GM18499 (cell line): ENCODE results near the gene KDM4D.
"Not testable (repeated sequence)": the region's sequence is repeated elsewhere in the genome, so short reads cannot be mapped to it uniquely, and the experiment has no call there.

ENCODE experiments used
- ATAC-seq: cut with Tn5 transposase; IDR thresholded peaks from one replicate; pipeline ENCODE4 v1.9.1; 2021; ENCODE audit warnings: moderate number of reproducible peaks; ENCODE audit not compliant: insufficient read depth, unreplicated experiment

KDM4D gene

DNA sequence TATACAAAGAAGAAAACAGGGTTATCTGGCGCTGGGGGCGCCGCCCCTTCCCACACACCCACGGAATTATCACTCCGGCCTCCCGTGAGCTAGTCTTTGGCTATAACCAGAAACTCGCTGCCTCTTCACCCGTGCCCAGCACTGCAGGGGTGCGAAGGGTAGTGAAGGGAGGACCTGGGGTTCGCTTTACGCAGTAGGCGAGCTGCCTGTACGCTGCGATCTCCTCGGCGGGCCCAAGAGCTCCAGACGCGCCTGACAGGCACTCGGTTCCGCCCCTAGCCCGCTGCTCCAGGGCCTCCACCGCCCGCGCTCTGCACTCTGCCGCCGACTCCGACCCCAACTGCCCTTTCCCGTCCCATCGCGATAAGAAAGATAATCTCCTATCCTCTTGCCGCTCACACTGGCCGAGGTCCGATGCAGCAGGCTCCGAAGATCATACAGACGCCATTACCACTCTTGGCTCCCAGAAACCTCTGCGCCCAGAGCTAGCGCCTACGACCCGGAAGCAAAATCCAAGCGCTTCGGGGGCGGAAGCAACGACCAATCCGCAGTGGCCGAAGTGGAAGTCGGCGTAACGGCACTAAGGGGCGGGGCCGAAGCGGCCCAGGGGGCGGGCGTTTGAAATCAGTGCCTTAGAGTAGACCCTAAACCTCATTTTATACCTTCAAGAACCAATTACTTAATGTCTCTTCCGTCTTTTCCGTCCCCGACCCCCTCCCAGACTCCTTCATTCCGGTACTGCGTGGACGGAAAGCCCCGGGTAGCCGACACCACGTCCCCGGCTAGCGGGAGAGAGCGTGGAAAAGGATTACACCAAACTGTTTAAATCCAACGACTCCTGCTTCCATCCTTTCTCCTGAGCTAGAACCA, at the start of gene KDM4D, which contains the start of gene CWC15:
Gene KDM4D (plus strand): TSS at position 611 of the 870 bp plus-strand sequence. CDS start 23,664 bp downstream, outside the sequence.
Gene CWC15 (minus strand): TSS at position 458 of the 870 bp plus-strand sequence. CDS start 1,371 bp downstream, outside the sequence.
- ATAC-seq: peak; percentile 99

DNA sequence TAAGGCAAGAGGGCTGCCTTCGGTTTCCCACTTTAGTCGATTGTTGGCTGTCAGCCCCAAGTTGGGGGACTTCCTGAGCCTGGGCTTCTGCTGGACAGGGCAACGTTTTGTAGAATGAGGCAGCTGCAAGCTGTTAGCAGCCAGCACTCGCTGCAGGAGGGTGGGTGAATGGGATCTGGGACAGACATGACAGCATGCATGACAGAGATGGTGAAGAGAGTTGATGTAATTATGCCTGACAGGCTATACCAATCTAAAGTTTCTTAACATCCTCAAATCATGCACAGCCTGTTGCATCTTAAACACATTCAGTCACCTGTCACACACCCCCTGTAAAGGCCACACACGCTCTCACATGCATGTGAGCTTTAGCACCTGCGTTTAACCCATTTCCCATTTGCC, 49.3 kb upstream of the KDM4D start:
- ATAC-seq: no peak

DNA sequence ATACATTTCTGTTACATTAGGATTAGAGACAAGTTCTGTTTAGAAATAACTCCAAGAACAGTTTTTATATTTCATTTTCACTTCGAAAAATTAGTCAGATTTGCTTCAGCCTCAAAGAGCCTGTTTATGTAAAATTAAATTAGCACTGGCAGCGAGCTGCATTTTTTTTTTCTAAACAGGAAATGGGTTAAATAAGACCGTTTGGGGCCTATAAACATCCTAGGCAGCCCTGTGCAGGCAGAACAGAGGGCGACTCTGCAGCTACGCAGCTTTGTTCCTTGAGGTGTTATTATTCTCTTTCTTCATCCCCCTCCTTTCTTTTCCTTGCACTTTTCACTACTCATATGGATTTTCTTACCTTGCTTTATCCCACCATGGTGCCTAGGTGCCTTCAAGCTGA, 48.9 kb upstream of the KDM4D start:
- no peak for ATAC-seq

DNA sequence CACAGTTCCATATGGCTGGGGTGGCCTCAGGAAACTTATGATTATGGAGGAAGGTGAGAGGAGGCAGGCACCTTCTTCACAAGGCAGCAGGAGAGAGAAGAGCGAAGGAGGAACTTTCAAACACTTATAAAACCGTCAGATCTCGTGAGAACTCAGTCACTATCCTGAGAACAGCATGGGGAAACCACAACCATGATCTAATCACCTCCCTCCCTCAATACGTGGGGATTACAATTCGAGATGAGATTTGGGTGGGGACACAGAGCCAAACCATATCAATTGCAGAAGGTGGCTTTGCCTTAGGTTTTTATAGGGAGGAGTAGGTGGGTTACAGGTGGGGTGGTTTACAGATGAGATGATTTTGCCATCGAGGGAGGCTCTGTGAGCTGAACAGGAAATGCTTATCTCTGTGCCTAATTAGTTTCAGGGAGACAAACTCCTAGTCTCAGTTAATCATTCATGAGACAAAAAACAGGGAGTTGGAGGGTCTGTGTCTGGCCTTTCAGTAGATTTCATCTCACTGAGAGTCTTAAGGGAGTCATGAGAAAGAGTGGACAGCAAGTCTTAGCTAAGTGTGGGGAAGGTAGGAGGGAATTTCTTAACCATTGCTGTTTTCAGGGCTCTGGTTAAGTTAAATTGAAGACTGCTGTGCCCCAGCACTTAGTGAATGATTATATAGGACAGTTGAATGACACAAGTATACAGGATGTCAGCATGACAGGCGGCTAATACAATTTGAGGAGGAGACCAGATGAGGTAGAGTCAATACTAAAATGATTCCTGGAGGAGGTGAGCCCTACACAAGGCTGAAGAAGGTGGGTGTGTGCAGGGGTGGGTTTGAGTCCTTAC, 47.9 kb upstream of the KDM4D start:
- ATAC-seq: no peak

DNA sequence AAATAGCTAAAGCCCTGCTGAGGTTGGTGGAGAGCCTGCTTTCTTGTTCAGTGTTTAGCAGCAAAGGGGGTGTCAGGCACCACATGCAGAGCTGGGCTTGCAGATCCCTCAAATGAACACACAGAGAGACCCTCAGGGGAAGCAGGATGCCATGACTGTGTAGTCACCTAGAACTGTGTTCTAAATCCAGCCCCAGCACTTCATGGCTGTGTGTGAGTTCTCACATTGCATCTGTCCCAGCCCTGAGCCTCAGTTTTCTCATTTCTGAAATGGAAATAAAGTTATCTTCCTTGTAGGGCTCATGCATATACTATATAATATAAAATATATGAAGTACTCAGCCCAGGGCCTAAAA, 47.3 kb upstream of the KDM4D start:
- ATAC-seq: no peak

DNA sequence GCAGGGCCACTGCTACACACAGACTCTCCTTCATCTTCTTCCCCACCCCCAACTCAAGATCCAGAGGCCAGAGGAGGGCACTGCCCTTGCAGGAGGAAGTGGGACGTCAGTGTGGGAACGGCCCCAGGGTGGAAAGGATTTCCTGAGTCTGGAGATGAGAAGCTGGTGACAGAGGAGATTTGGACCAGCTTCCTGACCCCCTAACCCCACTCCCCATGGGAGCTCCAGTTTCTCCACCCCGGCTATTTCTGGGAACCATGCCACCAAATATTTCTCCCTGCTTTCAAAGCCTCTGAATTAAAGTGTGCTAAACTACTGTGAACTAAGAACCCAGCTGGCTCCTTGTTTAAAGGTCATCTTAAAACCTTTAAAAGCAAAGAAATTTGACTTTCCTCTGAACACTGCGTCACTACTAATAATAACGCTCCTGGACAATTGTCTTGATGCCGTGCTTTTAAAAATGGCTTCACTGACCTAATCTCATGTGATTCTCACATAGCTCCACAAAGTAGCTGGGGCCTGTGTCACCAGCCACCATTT, 46.7 kb upstream of the KDM4D start:
- ATAC-seq: no peak

DNA sequence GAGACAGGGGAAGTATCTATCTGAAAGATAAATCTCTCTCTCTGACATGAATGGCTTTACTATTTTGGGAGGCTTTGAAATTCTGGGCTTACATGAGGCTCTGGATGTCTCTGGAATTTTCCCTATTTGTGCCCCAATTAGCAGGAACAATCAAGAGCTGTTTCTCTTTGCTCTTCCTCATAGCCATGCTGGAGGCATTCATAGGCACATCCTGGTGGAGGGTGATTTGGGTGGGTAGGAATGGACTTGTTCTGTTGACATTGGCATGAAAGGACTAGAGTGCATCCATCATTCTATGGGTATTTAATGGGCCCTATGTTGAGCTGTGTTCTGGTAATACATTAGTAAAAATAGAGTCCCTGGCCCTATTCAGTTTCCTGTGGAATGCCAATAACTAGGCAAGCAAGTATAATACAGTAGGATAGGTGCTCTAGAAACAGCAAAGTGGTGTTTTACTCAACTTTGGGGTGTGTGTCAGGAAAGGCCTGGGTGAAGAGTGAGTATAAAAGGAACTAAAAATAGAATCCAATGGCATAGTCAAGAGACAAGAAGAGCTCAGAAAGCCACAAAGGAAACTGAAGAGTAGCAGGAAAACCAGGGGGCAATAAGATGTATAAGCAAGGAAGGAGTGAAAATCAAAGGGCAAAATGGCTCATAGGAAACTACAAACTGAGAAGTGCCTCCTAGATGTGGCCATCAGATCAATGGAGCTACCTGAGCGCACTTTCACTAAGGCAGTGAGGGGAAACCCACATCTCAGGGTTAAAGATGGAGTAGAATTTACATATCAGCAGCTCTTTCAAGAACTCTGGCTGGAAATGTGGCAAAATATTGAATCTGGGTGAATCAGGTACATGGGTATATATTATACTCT, 45.2 kb upstream of the KDM4D start:
- no peak for ATAC-seq

DNA sequence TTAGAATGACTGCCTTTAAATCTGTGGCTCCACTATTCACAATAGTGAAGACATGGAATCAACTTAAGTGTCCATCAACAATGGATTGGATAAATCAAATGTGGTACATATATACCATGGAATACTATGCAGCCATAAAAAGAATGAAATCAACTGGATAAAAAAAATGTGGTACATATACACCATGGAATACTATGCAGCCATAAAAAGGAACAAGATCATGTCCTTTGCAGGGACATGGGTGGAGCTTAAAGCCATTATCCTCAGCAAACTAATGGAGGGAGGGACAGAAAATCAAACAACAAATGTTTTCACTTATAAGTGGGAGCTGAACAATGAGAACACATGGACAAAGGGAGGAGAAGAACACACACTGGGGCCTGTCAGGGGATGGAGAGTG, 41.4 kb upstream of the KDM4D start:
- not testable (repeated sequence) for ATAC-seq

DNA sequence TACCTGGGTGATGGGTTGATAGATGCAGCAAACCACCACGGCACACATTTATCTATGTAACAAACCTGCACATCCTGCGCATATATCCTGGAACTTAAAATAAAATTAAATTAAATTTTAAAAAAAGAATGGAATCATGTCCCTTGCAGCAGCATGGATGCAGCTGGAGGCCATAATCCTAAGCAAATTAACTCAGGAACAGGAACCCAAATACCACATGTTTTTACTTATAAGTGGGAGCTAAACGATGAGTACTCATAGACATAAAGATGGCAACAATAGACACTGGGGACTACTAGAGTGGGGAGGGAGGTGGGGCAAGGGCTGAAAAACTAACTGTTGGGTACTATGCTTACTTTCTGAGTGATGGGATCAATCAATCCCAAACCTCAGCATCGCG, 41.0 kb upstream of the KDM4D start:
- no peak for ATAC-seq

DNA sequence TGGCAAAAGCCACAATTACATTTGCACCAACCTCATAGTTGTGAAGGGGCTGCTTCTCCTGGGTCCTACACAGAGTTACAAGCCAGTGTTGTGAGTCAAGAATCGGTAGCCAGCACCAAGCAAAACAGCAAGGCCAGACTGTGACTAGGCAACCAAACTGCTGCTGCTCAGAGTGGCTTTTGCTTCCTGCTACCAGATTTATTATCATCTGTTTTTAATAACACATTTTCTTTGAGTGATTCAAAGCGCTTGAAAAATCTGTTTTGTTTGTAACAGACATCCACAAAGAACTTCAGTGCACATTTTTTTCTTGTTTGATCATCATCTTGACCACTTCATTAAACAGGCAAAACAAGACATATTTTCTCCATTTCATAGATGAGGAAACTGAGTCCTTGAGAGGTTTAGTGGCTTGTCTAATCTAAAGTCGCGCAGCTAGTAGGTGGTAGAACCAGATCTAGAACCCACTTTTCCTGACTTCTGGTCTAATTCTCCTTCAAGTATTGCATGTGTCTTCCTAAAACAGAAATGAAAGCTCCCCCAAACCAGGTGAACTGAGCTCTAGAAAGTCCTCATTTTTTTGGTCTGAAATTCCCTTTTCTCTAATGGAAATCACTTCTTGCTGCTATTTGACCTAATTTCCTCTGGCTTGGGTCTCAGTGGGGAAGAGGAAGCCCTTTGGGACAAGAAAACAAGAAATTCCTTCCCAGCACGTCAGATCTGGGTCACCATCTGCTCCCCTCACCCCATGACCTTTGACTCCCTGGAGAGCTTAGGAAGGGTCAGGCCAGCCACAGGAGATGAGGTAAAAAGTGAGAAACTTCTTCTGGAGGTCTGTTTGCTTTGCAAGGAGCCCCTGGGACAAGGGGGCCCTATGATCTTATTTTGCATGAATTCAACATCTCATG, 40.0 kb upstream of the KDM4D start:
- ATAC-seq: no peak

DNA sequence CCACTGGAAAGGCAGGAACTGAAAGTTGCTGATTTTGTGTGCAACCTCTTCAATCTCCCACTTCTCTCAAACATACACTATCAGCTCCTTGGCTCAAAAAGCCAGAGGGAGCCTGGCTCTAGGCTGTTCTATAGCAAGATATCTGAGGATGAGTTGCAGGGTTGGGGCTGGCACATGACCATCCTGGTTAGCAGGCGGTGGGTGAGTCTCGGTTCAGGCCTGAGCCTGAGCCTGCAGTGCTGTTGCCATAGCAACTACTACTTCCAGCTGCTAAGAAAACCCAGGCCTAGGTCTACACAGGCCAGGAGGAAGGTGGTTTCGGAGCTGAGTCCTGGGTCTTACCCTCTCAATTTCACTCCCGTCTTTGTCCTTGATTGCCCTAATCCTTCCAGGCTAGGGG, 39.1 kb upstream of the KDM4D start:
- ATAC-seq: no peak

DNA sequence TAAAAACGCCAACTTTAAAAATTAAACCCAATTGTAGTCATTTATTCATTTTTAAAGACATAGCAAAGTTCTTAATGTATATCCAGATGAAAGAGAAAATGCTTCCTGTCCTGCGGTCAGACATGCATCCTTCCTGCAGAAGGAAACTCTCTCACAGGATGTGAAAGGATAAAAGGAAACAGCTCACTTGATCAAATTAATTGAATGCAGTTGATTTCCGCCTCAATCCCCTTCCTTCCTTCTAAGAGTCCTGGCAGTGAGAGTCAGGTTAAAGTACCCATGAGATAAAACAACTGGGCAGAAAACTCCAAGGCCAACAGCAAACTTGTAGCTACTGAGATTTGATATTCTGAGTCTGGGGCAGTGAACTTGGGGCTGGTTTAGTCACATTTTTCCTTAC, 38.7 kb upstream of the KDM4D start:
- ATAC-seq: no peak

DNA sequence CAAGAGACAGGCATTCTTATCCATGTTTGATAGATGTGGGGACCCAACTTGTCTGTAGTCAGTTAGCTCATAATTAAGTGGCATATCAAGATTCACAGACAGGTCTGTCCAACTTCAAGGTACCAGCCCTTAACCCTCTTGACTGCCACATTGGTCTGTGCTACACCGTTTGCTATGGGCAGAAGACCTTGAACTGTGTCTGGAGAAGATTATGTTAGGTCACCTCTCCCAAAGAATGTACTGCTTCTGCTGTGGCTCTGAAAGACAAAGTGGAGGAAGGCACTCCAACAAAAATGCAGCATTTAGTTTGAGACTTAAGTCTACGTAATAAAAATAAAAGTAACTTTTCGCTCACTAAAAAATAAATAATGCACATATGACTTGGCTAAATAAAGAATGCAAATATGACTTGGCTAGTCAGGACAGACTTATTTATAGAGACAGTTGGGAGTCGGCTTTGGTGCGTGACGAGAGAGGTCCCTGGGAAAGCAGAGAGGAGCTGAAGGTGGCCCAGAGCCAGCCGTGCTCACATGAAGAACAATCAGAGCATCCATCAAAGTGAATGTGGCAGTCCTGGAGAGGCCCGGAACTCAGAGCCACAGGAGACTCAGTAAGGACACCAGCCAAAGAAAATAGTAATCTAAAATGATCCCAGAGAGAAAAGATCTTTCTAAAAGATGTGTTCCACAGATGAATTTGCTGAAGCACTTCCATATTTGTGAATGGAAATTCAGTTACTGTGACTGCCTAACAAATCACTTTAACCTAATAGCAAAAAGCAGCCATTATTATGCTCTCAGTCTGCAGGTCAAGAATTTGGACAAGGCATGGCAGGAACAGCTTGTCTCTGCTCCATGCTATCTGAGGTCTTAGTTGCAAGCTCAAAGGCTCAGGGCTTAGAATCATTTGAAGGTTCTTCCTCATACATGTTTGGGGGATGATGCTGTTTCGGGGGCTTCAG, 35.1 kb upstream of the KDM4D start:
- no peak for ATAC-seq

DNA sequence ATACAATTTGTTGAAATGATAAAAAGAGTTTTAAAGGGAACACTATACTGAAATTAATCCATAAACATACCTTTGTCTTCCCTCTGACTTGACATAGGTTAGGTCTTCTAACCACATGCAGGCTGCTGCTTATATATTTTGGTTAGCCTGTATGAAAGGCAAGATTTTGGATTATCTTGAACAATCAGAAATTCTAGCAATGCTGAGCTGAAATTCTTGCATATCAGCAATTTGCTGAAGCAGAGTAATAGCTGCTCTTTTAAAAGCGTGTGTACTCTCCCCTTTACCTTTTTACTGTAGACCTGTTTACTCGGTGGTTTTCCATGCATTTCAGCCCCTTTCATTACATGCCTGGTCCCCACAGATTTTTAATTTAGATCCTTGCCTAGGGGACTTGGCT, 34.2 kb upstream of the KDM4D start:
- ATAC-seq: no peak

DNA sequence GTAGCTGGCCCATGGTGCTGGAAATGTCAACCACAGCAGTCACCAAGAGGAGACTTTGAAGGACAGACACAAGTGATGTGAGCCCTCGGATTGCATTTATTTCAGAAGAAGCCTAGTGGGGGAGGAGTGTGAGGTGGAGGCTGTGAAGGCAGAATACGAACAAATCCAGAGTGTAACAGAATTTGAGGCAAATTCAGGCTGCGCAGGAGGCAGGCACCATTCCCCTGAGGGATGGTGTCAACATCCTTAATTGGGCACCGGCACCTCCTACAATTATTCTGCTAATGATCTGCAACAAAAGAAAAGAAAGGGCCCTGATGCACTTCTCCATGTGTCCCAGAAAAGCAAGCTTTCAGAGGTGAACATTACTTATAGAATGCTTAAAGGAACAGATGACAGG, 32.4 kb upstream of the KDM4D start:
- no peak for ATAC-seq

DNA sequence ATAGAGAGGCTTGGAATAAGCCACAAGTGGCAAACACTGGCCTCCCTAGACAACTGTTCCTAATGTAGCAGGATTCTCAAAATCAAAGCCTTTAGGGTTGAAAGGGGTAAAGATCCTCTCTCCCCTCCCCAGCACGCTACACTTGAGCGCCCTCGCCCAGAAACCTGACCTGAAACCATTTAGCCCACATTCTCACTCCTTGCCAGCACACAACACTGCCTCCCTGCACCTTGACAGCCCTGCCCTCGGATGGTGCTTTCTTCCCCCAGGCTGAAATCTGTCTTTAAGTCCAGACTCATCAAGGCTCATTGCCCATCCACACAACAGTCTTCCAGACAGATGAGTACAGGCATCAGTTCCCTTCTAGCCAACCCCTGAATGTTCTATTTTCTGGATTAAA, 26.7 kb upstream of the KDM4D start:
- ATAC-seq: no peak

DNA sequence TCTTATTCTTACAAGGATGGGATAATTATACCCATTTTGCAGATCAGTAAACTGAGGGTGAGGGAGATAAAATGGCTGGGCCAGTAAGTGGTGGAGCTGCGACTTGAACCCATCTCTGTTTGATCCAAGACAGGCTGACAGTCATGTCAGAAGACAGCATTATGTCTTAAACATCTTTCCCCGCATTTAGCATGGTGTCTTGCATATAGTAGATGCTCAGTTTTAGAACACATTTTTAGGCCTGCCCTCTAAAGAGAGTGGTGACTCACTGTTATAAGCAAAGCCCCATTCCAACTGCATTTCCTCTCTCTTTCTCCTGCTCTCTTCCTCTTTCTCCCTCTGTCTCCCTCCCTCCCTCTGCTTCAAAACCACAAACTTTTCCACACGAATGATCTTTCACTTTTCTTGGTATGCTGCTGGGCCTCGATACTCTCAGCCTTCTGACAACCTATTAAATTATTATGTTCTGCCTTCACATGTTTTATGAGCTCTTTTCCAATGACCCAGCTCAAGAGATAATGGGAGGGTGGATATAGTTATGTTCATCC, 25.4 kb upstream of the KDM4D start:
- ATAC-seq: no peak

DNA sequence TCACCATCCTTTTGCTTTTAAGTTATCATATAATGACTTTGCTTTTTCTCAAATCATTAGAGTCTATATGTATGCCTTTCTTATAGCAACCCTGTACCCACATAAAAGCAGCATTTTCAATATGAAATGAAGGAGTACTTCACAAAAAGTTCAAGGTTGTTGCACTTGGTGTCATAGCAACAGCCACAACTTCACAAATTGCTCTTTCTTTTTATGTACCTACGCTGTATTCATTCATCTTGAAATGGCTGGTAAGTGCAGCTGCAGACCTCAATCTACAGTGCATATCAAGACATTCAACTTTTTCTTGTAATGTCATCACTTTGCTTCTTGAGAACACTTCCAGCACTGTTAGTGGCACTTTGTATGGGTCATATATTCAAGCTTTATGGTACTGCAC, 18.8 kb upstream of the KDM4D start:
- ATAC-seq: no peak
